ENCODE data around the gene PGAP3.

The PGAP3 gene

DNA sequence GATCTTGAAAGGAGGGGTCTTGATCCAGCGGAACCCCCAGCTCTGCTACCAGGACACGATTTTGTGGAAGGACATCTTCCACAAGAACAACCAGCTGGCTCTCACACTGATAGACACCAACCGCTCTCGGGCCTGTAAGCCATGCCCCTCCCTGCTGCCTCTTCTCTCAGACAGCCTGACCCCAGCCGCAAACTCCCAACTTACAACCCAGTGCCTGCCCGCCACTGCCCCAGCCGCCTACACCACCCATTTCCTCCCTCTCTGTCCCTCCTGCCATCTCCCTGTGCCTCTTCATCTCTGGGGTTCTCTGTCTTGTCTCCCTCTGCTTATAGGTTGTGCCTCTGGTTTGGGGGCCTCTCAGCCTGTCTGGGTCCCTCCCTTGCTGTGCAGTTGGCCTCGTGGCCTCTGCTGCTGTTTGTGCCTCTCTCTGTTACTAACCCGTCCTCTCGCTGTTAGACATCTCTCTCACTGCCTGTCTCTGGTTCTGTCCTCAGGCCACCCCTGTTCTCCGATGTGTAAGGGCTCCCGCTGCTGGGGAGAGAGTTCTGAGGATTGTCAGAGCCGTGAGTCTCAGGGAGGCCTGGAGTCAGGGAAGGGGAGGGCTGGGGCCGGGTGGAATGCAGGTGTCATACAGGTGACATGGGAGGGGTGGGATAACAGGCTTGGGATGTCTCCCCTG, 21.6 kb upstream of the PGAP3 start:
- no peak overlapping the region for H3K27ac ChIP-seq (ENCODE audit: low read depth, low read length)
- H3K27me3 ChIP-seq (ENCODE audit: control insufficient read depth, insufficient read depth, low read length) = no peaks in the 10 kb centered on the region
- H3K4me1 ChIP-seq (ENCODE audit: control insufficient read depth, insufficient read depth, low read length) = peaks cover 3% of the 10 kb centered on the region
- H3K9ac ChIP-seq (ENCODE audit: low read length) = no peak overlapping the region
- peaks cover 15% of the 10 kb centered on the region for H3K36me3 ChIP-seq (ENCODE audit: control insufficient read depth, insufficient read depth, low read length)
- no peak overlapping the region for H3K4me3 ChIP-seq (ENCODE audit: low read length)

- H3K36me3 ChIP-seq (ENCODE audit: control insufficient read depth, insufficient read depth, low read length) = peaks cover 15% of the 10 kb centered on the region
- no peak overlapping the region for H3K27ac ChIP-seq (ENCODE audit: low read depth, low read length)
- peaks cover 3% of the 10 kb centered on the region for H3K4me1 ChIP-seq (ENCODE audit: control insufficient read depth, insufficient read depth, low read length)
- H3K9ac ChIP-seq (ENCODE audit: low read length) = no peak overlapping the region
- no peaks in the 10 kb centered on the region for H3K27me3 ChIP-seq (ENCODE audit: control insufficient read depth, insufficient read depth, low read length)
- peak overlapping the region; percentile 6 for H3K4me3 ChIP-seq (ENCODE audit: low read length)
Observed at GRCh38 chr17:39706921-39707337, 19.1 kb upstream of the PGAP3 start.

DNA sequence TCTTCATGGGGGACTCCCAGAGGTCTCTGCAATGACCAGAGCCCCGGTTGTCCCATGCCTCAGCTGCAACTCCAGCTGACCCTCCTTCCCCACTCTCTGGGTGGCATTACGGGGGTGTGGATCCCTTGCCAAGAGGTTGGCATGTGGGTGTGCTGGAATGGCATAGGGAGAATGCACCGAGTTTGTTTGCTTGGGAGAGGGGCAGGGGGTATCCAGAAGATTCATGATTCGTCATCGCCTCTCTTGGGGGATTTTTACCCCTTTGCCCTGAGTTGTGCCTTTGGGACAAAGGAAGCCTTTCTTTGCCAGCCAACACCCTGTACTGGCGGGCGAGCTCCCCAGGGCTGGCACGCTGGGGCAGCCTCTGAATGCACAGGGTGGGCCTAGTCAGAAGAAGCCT, 18.5 kb upstream of the PGAP3 start:
- H3K27ac ChIP-seq (ENCODE audit: low read depth, low read length) = peak overlapping the region; percentile 23
- H3K9ac ChIP-seq (ENCODE audit: low read length) = no peak overlapping the region
- H3K4me3 ChIP-seq (ENCODE audit: low read length) = peak overlapping the region; percentile 6
- peaks cover 3% of the 10 kb centered on the region for H3K4me1 ChIP-seq (ENCODE audit: control insufficient read depth, insufficient read depth, low read length)
- H3K36me3 ChIP-seq (ENCODE audit: control insufficient read depth, insufficient read depth, low read length) = peaks cover 9% of the 10 kb centered on the region
- H3K27me3 ChIP-seq (ENCODE audit: control insufficient read depth, insufficient read depth, low read length) = no peaks in the 10 kb centered on the region

- peak overlapping the region; percentile 10 for H3K4me3 ChIP-seq (ENCODE audit: low read length)
- peaks cover 8% of the 10 kb centered on the region for H3K36me3 ChIP-seq (ENCODE audit: control insufficient read depth, insufficient read depth, low read length)
- no peak overlapping the region for H3K9ac ChIP-seq (ENCODE audit: low read length)
- peaks cover 3% of the 10 kb centered on the region for H3K4me1 ChIP-seq (ENCODE audit: control insufficient read depth, insufficient read depth, low read length)
- H3K27me3 ChIP-seq (ENCODE audit: control insufficient read depth, insufficient read depth, low read length) = no peaks in the 10 kb centered on the region
- peak overlapping the region; percentile 23 for H3K27ac ChIP-seq (ENCODE audit: low read depth, low read length)
Observed at GRCh38 chr17:39705786-39706348, 18.0 kb upstream of the PGAP3 start.

GRCh38 chr17:39704821-39705551, 17.1 kb upstream of the PGAP3 start:
- Histone ChIP-seq H3K4me1 (ENCODE audit: control insufficient read depth, insufficient read depth, low read length) (peaks cover 3% of the 10 kb centered on the region), H3K36me3 (ENCODE audit: control insufficient read depth, insufficient read depth, low read length) (peaks cover 7% of the 10 kb centered on the region), H3K27me3 (ENCODE audit: control insufficient read depth, insufficient read depth, low read length) (no peaks in the 10 kb centered on the region), H3K9ac (ENCODE audit: low read length) (peak overlapping the region; percentile 10), H3K4me3 (ENCODE audit: low read length) (no peak overlapping the region), H3K27ac (ENCODE audit: low read depth, low read length) (no peak overlapping the region)

DNA sequence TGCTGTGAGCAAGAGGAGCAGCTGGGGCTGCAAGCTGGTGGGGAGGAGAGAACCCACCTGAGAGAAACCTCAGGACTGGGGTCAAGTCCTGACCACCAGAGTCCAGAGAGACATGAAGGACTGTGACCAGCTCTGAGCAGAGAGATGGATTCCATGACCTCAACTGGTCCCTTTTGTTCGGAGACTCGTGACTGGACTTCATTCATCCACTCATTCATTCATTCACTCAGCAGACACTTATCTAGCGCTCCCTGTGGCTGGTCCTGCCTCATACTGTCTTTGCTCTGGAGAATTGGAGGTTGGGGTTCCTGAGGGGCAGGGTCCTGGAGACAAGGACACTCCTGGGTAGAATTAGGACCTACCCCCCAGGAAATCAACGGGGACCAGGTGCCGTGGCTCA, 16.1 kb upstream of the PGAP3 start:
- H3K9ac ChIP-seq (ENCODE audit: low read length) = no peak overlapping the region
- no peak overlapping the region for H3K27ac ChIP-seq (ENCODE audit: low read depth, low read length)
- H3K4me3 ChIP-seq (ENCODE audit: low read length) = no peak overlapping the region
- H3K36me3 ChIP-seq (ENCODE audit: control insufficient read depth, insufficient read depth, low read length) = peaks cover 5% of the 10 kb centered on the region
- no peaks in the 10 kb centered on the region for H3K27me3 ChIP-seq (ENCODE audit: control insufficient read depth, insufficient read depth, low read length)
- peaks cover 5% of the 10 kb centered on the region for H3K4me1 ChIP-seq (ENCODE audit: control insufficient read depth, insufficient read depth, low read length)

DNA sequence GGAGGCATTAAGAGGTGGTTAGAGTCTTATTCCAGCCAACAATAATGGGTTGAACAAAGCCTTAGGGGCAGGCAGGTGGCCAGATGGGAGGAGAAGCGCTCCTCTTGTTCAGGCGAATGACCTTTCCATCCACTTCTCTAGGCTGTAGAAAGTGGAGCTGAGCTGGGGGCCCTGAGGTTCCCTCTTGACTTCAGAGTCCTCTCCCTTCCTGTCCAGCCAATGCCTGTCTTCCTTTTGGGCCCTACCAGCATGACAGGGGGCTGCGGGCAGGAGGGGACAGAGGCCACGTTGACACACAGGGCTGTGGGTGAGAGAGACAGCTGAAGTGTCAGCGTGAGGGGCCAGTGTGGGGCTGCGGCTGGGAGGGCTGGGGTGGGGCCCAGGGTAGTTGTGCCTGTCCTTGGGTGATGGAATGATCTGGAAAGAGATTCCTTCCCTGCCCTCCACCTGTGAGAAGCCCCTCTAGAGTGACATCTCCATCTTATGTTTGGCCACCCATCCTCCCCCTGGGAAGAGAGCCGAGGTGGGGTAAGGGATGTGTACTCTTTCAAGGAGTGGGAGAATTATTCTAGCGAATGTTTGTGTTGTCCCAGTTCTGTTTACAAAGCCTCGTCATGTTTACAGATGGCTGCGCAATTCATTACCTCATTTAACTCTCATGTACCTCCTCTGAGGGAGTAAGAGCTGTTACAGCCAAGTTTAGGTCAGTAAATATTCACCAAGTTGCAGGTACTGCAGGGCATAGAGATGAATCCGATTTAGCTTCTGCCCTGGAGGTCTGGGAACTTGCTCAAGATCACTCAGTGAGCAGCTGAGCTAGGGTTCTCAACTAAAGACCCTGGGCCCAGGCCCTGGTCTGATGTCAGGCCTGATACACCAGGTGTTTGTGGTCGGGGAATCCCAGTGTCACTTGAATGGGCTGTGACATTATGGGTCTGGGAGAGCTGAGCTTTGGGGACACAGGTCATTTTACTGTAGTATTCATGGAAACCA, 15.3 kb upstream of the PGAP3 start:
- H3K4me1 ChIP-seq (ENCODE audit: control insufficient read depth, insufficient read depth, low read length) = peaks cover 5% of the 10 kb centered on the region
- peaks cover 5% of the 10 kb centered on the region for H3K36me3 ChIP-seq (ENCODE audit: control insufficient read depth, insufficient read depth, low read length)
- no peak overlapping the region for H3K9ac ChIP-seq (ENCODE audit: low read length)
- no peaks in the 10 kb centered on the region for H3K27me3 ChIP-seq (ENCODE audit: control insufficient read depth, insufficient read depth, low read length)
- H3K27ac ChIP-seq (ENCODE audit: low read depth, low read length) = no peak overlapping the region
- no peak overlapping the region for H3K4me3 ChIP-seq (ENCODE audit: low read length)

- H3K9ac ChIP-seq (ENCODE audit: low read length) = no peak overlapping the region
- peaks cover 5% of the 10 kb centered on the region for H3K4me1 ChIP-seq (ENCODE audit: control insufficient read depth, insufficient read depth, low read length)
- no peak overlapping the region for H3K4me3 ChIP-seq (ENCODE audit: low read length)
- no peaks in the 10 kb centered on the region for H3K36me3 ChIP-seq (ENCODE audit: control insufficient read depth, insufficient read depth, low read length)
- no peaks in the 10 kb centered on the region for H3K27me3 ChIP-seq (ENCODE audit: control insufficient read depth, insufficient read depth, low read length)
- no peak overlapping the region for H3K27ac ChIP-seq (ENCODE audit: low read depth, low read length)
Observed at GRCh38 chr17:39701784-39702422, 14.0 kb upstream of the PGAP3 start.

DNA sequence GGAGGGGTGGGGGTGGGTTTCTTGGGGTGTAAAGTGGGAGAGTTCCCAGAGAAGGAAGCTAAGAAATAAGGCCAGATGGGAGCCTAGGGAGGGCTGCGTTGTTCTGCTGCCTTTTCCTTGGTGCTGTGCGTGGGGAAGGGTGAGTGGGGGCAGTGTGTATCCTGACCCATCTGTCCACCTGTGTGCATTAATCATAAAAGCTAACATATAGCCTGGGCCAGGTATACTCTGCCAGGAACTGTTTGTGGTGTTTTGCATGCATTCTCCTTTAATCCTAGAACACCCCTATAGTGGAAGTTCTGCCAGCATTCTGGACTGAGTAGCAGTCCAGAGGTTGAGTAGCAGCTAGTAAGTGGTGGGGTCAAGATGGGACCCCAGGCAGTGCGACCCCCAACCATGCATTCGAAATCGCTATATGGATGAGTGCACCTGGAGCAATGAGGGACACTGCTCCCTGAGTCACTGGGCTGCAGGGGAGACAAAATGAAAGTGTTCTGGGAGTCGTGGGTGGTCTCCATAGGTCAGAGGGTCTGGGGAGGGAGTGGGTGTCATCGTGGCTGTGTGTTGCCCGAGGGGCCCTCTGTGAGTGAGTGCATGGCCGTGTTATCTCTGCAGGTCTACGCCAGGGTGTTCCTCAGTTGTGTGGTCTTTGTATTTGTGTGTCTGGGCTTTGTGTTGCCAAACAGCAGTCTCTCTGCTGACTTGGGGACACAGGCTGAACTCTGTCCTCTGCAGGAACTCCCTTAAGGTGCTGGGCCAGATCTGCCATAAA, 13.3 kb upstream of the PGAP3 start:
- Histone ChIP-seq H3K9ac (ENCODE audit: low read length) (no peak overlapping the region), H3K4me3 (ENCODE audit: low read length) (peak overlapping the region; percentile 79), H3K27me3 (ENCODE audit: control insufficient read depth, insufficient read depth, low read length) (no peaks in the 10 kb centered on the region), H3K4me1 (ENCODE audit: control insufficient read depth, insufficient read depth, low read length) (peaks cover 5% of the 10 kb centered on the region), H3K36me3 (ENCODE audit: control insufficient read depth, insufficient read depth, low read length) (no peaks in the 10 kb centered on the region), H3K27ac (ENCODE audit: low read depth, low read length) (peak overlapping the region; percentile 68)

GRCh38 chr17:39700148-39700987, 12.5 kb upstream of the PGAP3 start:
- Histone ChIP-seq H3K27ac (ENCODE audit: low read depth, low read length) (peak overlapping the region; percentile 68), H3K4me1 (ENCODE audit: control insufficient read depth, insufficient read depth, low read length) (peaks cover 5% of the 10 kb centered on the region), H3K9ac (ENCODE audit: low read length) (peak overlapping the region; percentile 21), H3K4me3 (ENCODE audit: low read length) (peak overlapping the region; percentile 79), H3K27me3 (ENCODE audit: control insufficient read depth, insufficient read depth, low read length) (no peaks in the 10 kb centered on the region), H3K36me3 (ENCODE audit: control insufficient read depth, insufficient read depth, low read length) (no peaks in the 10 kb centered on the region)

DNA sequence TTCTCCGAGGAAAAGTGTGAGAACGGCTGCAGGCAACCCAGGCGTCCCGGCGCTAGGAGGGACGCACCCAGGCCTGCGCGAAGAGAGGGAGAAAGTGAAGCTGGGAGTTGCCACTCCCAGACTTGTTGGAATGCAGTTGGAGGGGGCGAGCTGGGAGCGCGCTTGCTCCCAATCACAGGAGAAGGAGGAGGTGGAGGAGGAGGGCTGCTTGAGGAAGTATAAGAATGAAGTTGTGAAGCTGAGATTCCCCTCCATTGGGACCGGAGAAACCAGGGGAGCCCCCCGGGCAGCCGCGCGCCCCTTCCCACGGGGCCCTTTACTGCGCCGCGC, 11.9 kb upstream of the PGAP3 start, which contains the start of gene ERBB2:
Gene ERBB2 (plus strand): TSS at position 247 of the 330 bp plus-strand sequence. CDS start 175 bp downstream, outside the sequence.
- Histone ChIP-seq H3K9ac (ENCODE audit: low read length) (peak within 1 kb of the TSS; percentile 21), H3K4me1 (ENCODE audit: control insufficient read depth, insufficient read depth, low read length) (peaks cover 5% of the 10 kb centered on the region), H3K27ac (ENCODE audit: low read depth, low read length) (peak within 1 kb of the TSS; percentile 68), H3K36me3 (ENCODE audit: control insufficient read depth, insufficient read depth, low read length) (no peaks in the 10 kb centered on the region), H3K27me3 (ENCODE audit: control insufficient read depth, insufficient read depth, low read length) (no peaks in the 10 kb centered on the region), H3K4me3 (ENCODE audit: low read length) (peak within 1 kb of the TSS; percentile 79)
